ENCODE data around the gene EXOC6B. TPM values are rescaled to one million over a fixed set of nuclear protein-coding genes. Genes with fewer than 3 reads are reported as not detected.

The EXOC6B gene
- total and polyA plus RNA-seq, 8 donors = 22.1 to 30.8 (median 25.9) TPM

DNA sequence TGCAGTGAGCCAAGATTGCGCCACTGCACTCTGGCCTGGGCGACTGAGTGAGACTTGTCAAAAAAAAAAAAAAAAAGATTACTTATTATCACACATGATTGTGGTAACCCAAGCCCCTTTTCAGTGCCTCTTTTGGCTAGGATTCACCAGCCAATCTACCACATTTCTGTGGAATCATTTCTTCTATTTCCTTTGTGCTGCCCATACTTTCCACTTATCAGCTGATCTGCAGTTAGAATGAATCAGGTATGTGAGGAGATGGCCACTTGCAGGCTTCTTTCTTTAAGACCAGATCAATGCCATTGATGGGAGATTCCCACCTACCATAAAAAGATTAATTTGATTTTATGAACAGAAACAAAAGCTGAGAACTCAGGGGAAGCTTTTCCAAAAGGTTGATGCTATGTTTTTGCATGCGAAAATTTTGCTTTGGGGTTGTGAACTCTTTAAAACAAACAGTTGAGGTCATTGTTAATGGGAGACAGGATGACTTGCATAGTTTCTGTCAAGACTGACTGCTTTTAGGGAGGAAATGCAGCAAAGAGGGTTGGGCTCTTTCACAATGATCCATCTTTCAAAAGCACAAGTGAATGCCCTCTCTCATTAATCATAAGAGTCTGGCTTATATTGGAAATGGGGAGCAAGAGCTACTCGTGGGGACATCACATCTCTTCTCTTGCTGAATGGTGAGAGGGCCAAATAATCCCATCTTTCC, 611.2 kb downstream of the EXOC6B start:
- Histone ChIP-seq H3K27ac (no peak overlapping the region), H3K4me3 (no peak overlapping the region), H3K27me3 (no peaks in the 10 kb centered on the region), H3K4me1 (no peaks in the 10 kb centered on the region), H3K36me3 (no peaks in the 10 kb centered on the region), H3K9me3 (no peaks in the 10 kb centered on the region)
- no peak for DNase-seq
- intact Hi-C loops (cut with DNase I) = no loop called here
- ATAC-seq = no peak
- TF ChIP-seq, protein P1, sequence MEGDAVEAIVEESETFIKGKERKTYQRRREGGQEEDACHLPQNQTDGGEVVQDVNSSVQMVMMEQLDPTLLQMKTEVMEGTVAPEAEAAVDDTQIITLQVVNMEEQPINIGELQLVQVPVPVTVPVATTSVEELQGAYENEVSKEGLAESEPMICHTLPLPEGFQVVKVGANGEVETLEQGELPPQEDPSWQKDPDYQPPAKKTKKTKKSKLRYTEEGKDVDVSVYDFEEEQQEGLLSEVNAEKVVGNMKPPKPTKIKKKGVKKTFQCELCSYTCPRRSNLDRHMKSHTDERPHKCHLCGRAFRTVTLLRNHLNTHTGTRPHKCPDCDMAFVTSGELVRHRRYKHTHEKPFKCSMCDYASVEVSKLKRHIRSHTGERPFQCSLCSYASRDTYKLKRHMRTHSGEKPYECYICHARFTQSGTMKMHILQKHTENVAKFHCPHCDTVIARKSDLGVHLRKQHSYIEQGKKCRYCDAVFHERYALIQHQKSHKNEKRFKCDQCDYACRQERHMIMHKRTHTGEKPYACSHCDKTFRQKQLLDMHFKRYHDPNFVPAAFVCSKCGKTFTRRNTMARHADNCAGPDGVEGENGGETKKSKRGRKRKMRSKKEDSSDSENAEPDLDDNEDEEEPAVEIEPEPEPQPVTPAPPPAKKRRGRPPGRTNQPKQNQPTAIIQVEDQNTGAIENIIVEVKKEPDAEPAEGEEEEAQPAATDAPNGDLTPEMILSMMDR (IDR thresholded peaks at IDR 0.05) = no peak

DNA sequence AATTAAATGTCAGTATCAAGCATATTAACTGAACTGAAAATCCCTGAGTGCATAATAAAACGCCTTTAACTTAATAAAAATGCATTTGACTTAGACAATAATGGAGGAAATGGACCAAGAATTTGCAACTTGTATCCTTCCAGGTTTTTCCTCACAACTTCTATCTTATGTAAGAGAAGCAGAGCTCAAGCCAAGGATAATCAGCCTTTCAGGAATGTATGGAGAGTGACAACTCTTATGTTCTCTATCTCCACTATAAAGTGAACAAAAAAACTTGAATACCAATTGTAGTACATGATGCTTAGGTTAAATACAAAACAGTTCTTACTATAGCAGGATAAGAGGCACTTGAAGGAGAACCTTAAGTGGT, 613.4 kb downstream of the EXOC6B start:
- TF ChIP-seq, protein P1 (IDR thresholded peaks at IDR 0.05) = no peak
- ATAC-seq = no peak
- intact Hi-C loops (cut with DNase I) = no loop called here
- no peak overlapping the region for H3K4me3 ChIP-seq
- no peaks in the 10 kb centered on the region for H3K4me1 ChIP-seq
- H3K36me3 ChIP-seq = no peaks in the 10 kb centered on the region
- no peak overlapping the region for H3K27ac ChIP-seq
- H3K9me3 ChIP-seq = no peaks in the 10 kb centered on the region
- DNase-seq = no peak
- H3K27me3 ChIP-seq = no peaks in the 10 kb centered on the region

DNA sequence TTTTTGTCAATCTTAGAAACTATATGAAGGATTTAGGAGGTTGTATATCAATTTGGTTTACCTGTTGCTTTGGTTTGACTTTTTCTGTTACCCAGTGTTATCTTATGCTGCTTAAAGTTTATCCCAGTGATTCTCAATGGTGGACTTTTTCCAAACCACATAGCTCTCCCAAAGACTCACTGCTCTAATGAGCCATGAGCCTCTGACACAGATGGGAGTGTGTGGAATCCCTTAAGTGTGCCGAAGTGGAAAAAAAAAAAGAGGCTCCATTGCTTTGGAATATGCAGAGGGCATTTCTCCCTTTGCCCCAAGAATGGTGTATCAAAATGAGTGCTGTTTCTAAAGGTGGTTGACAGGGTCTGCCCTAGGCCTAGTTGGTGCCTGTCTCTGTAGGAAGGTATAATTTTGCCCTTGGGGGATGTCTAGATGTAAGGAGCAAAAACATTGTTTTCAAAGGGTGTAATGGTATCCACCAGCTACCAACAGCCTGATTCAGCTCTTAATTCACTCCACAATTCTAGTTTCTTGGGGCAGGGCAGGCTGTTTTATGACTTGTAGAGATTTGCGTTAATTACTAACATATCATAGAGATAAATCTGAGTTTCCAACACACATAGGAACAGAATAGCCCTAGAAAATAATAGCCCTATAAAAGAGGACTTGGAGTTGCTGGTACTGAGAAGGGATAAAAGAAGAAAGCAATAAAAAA, 613.9 kb downstream of the EXOC6B start:
- intact Hi-C loops (cut with DNase I) = no loop called here
- ATAC-seq = no peak
- DNase-seq = no peak
- Histone ChIP-seq H3K9me3 (no peaks in the 10 kb centered on the region), H3K27ac (no peak overlapping the region), H3K27me3 (no peaks in the 10 kb centered on the region), H3K4me1 (no peaks in the 10 kb centered on the region), H3K4me3 (no peak overlapping the region), H3K36me3 (no peaks in the 10 kb centered on the region)
- TF ChIP-seq, protein P1 (IDR thresholded peaks at IDR 0.05) = no peak

DNA sequence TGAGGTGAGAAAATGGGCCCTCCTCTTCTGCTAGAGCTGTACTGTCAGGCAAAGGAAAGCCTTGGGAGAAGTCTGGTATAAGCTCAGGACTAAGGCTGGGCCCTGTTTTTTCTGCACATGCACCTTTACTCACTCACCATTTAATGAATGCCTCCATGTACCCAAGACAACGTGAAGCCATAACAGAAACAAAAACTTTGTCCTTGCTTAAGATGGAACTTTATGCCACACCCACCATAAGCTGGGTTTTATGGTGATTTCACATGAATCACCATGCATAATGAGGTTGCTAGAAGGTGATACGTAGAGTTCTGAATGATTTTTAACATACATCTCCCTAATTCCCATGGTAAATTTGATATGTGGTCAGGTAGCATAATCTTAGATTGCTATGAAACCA, 614.5 kb downstream of the EXOC6B start:
- Histone ChIP-seq H3K9me3 (no peaks in the 10 kb centered on the region), H3K27me3 (no peaks in the 10 kb centered on the region), H3K4me1 (no peaks in the 10 kb centered on the region), H3K27ac (no peak overlapping the region), H3K36me3 (no peaks in the 10 kb centered on the region), H3K4me3 (no peak overlapping the region)
- no peak for ATAC-seq
- intact Hi-C loops (cut with DNase I) = no loop called here
- TF ChIP-seq, protein P1 (IDR thresholded peaks at IDR 0.05) = no peak
- DNase-seq = no peak

DNA sequence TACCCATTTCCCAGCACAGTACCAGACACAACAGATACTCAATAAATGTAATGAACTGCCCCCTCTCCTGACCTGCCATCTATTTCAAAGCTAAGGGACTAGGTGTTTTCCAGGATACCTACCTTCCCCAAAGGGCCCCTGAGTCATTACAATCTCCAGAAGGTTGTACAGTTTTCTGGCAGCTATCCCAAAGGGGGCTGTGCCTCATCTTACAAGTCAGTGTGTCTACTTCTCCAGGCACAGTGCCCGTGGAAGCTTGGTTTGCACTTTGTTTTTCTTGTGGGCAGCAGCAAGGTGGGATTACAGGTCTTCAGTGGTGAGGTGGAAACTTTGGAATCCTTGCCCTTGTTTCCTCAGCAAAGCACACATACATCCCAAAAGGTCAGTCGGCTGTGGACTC, 615.4 kb downstream of the EXOC6B start:
- Histone ChIP-seq H3K4me1 (no peaks in the 10 kb centered on the region), H3K4me3 (no peak overlapping the region), H3K9me3 (no peaks in the 10 kb centered on the region), H3K27me3 (no peaks in the 10 kb centered on the region), H3K27ac (no peak overlapping the region), H3K36me3 (no peaks in the 10 kb centered on the region)
- TF ChIP-seq, protein P1 (IDR thresholded peaks at IDR 0.05) = no peak
- DNase-seq (no peak), ATAC-seq (no peak)
- intact Hi-C loops (cut with DNase I) = no loop called here
